Upper lobe of left lung (tissue), 4 donors: ENCODE results near the gene DNAH10.

Source experiments
- EP300 ChIP-seq, 4 donors: sonication (generic); formaldehyde crosslinking; IDR thresholded peaks; one replicate each; pipeline ENCODE4 v1.5.1; 2017; ENCODE audit warnings: antibody characterized with exemption in 4 of 4, control low read depth in 2 of 4
- TF ChIP-seq, protein P1 (sequence below), 6 experiments: fragments of 450-650 bp in 4 of 6; fragments of 200-600 bp in 2 of 6; sonication (generic) in 2 of 6; IDR thresholded peaks; one replicate each; pipeline ENCODE4 v1.5.1; 2016 to 2019; ENCODE audit warnings: antibody characterized with exemption in 6 of 6

DNA sequence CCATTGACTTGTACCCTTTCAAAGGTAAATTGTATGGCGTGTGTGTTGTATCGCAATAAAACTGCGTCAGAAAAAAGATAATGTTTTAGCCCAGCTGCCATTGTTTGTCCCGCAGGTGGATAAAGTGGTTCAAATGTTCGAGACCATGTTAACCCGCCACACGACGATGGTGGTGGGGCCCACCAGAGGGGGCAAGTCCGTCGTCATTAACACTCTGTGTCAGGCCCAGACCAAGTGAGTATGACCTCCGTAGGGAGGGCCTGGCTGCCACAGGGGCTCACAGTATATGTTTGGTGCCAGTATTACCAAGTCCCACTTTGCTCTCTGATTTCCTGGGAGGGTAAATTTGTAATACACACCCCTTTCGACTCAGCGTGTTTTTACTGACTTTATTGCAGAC, 96.9 kb downstream of the DNAH10 start:
- TF ChIP-seq EP300 (IDR thresholded peaks at IDR 0.05) = no peak
- TF ChIP-seq, protein P1, sequence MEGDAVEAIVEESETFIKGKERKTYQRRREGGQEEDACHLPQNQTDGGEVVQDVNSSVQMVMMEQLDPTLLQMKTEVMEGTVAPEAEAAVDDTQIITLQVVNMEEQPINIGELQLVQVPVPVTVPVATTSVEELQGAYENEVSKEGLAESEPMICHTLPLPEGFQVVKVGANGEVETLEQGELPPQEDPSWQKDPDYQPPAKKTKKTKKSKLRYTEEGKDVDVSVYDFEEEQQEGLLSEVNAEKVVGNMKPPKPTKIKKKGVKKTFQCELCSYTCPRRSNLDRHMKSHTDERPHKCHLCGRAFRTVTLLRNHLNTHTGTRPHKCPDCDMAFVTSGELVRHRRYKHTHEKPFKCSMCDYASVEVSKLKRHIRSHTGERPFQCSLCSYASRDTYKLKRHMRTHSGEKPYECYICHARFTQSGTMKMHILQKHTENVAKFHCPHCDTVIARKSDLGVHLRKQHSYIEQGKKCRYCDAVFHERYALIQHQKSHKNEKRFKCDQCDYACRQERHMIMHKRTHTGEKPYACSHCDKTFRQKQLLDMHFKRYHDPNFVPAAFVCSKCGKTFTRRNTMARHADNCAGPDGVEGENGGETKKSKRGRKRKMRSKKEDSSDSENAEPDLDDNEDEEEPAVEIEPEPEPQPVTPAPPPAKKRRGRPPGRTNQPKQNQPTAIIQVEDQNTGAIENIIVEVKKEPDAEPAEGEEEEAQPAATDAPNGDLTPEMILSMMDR (IDR thresholded peaks at IDR 0.05) = no peak
